GM23338 (cell line): ENCODE measurements around the gene FAM89A. TPM values are rescaled to one million over a fixed set of nuclear protein-coding genes. Genes with fewer than 3 reads are reported as not detected.

Experiments used
- ATAC-seq: fragments of 200-7000 bp; cut with Tn5 transposase; 3 replicates; pipeline ENCODE4 v1.9.1; 2020
- DNase-seq: peaks from one replicate; pipeline ENCODE4 v3.0.0-alpha.2; 2015; ENCODE audit warnings: low spot score
- H2AFZ ChIP-seq: fragments of 200-600 bp; sonication (generic); 2 replicates; pipeline ENCODE4 v1.8.0; 2016; ENCODE audit warnings: antibody characterized with exemption, mild to moderate bottlenecking, moderate library complexity
- H3F3A ChIP-seq: fragments of 200-600 bp; sonication (generic); replicated peaks from 2 replicates; pipeline ENCODE4 v1.8.0; 2017; ENCODE audit warnings: antibody characterized with exemption, mixed run types, low read depth
- H3K27ac ChIP-seq: fragments of 200-600 bp; sonication (generic); 2 replicates; pipeline ENCODE4 v1.6.1; 2016; ENCODE audit warnings: low read depth
- H3K27me3 ChIP-seq: fragments of 200-600 bp; sonication (generic); 2 replicates; pipeline ENCODE4 v1.8.0; 2016; ENCODE audit warnings: mild to moderate bottlenecking, mixed run types, moderate library complexity; ENCODE audit not compliant: insufficient read depth
- H3K36me3 ChIP-seq: fragments of 200-600 bp; sonication (generic); 2 replicates; pipeline ENCODE4 v1.8.0; 2016; ENCODE audit warnings: mild to moderate bottlenecking; ENCODE audit not compliant: insufficient read depth
- H3K4me1 ChIP-seq: fragments of 200-600 bp; sonication (generic); 2 replicates; pipeline ENCODE4 v1.8.0; 2016; ENCODE audit warnings: mild to moderate bottlenecking, moderate library complexity; ENCODE audit not compliant: insufficient read depth
- H3K4me2 ChIP-seq: fragments of 200-600 bp; sonication (generic); 2 replicates; pipeline ENCODE4 v1.7.1; 2017; ENCODE audit warnings: mixed run types
- H3K4me3 ChIP-seq: fragments of 200-600 bp; sonication (generic); 2 replicates; pipeline ENCODE4 v1.6.1; 2016; ENCODE audit warnings: mixed run types
- H3K79me2 ChIP-seq: fragments of 200-600 bp; sonication (generic); replicated peaks from 2 replicates; pipeline ENCODE4 v1.8.0; 2017; ENCODE audit warnings: mild to moderate bottlenecking; ENCODE audit not compliant: insufficient read depth
- H3K9me2 ChIP-seq: fragments of 200-600 bp; sonication (generic); 2 replicates; pipeline ENCODE4 v1.8.0; 2017; ENCODE audit not compliant: insufficient read depth
- H4K20me1 ChIP-seq: fragments of 200-600 bp; sonication (generic); replicated peaks from 2 replicates; pipeline ENCODE4 v1.8.0; 2017; ENCODE audit warnings: mild to moderate bottlenecking; ENCODE audit not compliant: insufficient read depth
- H3K27ac Mint-ChIP-seq: 2 replicates; pipeline ENCODE4 v1.8.0; 2020; ENCODE audit warnings: inconsistent platforms, mild to moderate bottlenecking, moderate library complexity, mixed read lengths
- H3K27me3 Mint-ChIP-seq: 3 replicates; pipeline ENCODE4 v1.8.0; 2022; ENCODE audit warnings: low read depth, mild to moderate bottlenecking, moderate library complexity, mixed read lengths, inconsistent platforms; ENCODE audit not compliant: insufficient read depth, poor library complexity
- H3K36me3 Mint-ChIP-seq: 3 replicates; pipeline ENCODE4 v1.8.0; 2021; ENCODE audit warnings: low read depth, mild to moderate bottlenecking, inconsistent platforms, moderate library complexity, mixed read lengths
- H3K4me1 Mint-ChIP-seq: 3 replicates; pipeline ENCODE4 v1.8.0; 2020; ENCODE audit warnings: mild to moderate bottlenecking, inconsistent platforms, mixed read lengths
- H3K4me3 Mint-ChIP-seq: 3 replicates; pipeline ENCODE4 v1.8.0; 2021; ENCODE audit warnings: moderate library complexity, mild to moderate bottlenecking, inconsistent platforms, mixed read lengths
- H3K9me3 Mint-ChIP-seq: 3 replicates; pipeline ENCODE4 v1.8.0; 2020; ENCODE audit warnings: moderate library complexity, mild to moderate bottlenecking, inconsistent platforms, mixed read lengths
- CREB1 ChIP-seq: fragments of 250-450 bp; sonication (Bioruptor Pico); IDR thresholded peaks from 2 replicates; pipeline ENCODE4 v1.5.0; 2020; ENCODE audit warnings: low read depth, mild to moderate bottlenecking, moderate library complexity
- EZH2 ChIP-seq: fragments of 200-600 bp; sonication (generic); IDR thresholded peaks from one replicate; pipeline ENCODE4 v1.8.0; 2017; ENCODE audit warnings: antibody characterized with exemption, mild to moderate bottlenecking, low read depth; ENCODE audit not compliant: unreplicated experiment
- EZH2phosphoT487 ChIP-seq: fragments of 200-600 bp; sonication (generic); IDR thresholded peaks from one replicate; pipeline ENCODE4 v1.8.1; 2018; ENCODE audit warnings: antibody characterized with exemption; ENCODE audit not compliant: unreplicated experiment
- JUNB ChIP-seq: IDR thresholded peaks from one replicate; pipeline ENCODE4 v1.6.1; 2016; ENCODE audit warnings: antibody characterized with exemption; ENCODE audit not compliant: unreplicated experiment
- NANOG ChIP-seq: IDR thresholded peaks from 2 replicates; pipeline ENCODE4 v1.6.1; 2016; ENCODE audit warnings: antibody characterized with exemption, borderline replicate concordance
- POLR2AphosphoS5 ChIP-seq: IDR thresholded peaks from 2 replicates; pipeline ENCODE4 v1.6.1; 2016; ENCODE audit warnings: antibody characterized with exemption, low read depth
- STAT1 ChIP-seq: IDR thresholded peaks from one replicate; pipeline ENCODE4 v1.6.1; 2016; ENCODE audit warnings: antibody characterized with exemption; ENCODE audit not compliant: unreplicated experiment
- ZNF114 ChIP-seq: fragments of 250-450 bp; sonication (Bioruptor Pico); IDR thresholded peaks from 2 replicates; pipeline ENCODE4 v1.5.0; 2020; ENCODE audit warnings: mild to moderate bottlenecking, moderate library complexity
- ZNF331 ChIP-seq: fragments of 250-450 bp; sonication (Bioruptor Pico); IDR thresholded peaks from 2 replicates; pipeline ENCODE4 v1.5.0; 2020; ENCODE audit warnings: low read depth, mild to moderate bottlenecking, moderate library complexity
- polyA plus RNA-seq: library from polyadenylated mRNA; unstranded; fragments of >200 nt; fragmentation: Nextera tagmentation; extraction: Ambion mirVana; gene quantifications from 2 replicates; pipeline ENCODE4 v1.2.1, GENCODE V29; 2016
- total RNA-seq: library from RNA; depleted of rRNA; stranded (reverse); fragments of >200 nt; shearing (Covaris generic); gene quantifications from 2 replicates; pipeline ENCODE4 v1.2.3, GENCODE V29; 2014
- TF ChIP-seq, protein P1 (sequence below): IDR thresholded peaks from one replicate; pipeline ENCODE4 v1.6.1; 2018; ENCODE audit warnings: antibody characterized with exemption; ENCODE audit not compliant: unreplicated experiment
- TF ChIP-seq, protein P2 (sequence below): fragments of 250-450 bp; sonication (Bioruptor Pico); IDR thresholded peaks from 2 replicates; pipeline ENCODE4 v1.5.0; 2020; ENCODE audit warnings: mild to moderate bottlenecking, moderate library complexity

Gene FAM89A
- total and polyA plus RNA-seq, 2 experiments from 2014 or later, result 3.2 to 3.8 TPM

DNA sequence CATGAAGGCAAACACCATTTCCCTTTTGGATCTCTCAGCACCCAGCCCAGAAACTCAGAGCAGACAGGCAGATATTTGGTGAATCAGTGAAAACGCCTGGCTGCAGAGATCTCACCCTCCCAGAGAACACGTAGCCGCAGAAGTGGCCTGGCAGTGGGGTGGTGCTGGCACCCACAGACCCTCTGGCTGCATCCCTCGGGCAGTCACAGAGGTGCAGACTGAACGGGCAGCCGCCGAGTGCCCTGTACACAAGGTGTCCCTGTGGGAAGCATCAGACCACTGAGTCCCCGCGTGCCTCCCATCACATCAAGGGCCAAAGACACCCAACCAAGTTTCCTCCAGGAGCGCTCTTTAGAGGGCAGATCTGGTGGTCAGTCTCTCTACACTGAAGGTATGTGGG, 12.1 kb downstream of the FAM89A start (continued):
- TF ChIP-seq, protein P1, sequence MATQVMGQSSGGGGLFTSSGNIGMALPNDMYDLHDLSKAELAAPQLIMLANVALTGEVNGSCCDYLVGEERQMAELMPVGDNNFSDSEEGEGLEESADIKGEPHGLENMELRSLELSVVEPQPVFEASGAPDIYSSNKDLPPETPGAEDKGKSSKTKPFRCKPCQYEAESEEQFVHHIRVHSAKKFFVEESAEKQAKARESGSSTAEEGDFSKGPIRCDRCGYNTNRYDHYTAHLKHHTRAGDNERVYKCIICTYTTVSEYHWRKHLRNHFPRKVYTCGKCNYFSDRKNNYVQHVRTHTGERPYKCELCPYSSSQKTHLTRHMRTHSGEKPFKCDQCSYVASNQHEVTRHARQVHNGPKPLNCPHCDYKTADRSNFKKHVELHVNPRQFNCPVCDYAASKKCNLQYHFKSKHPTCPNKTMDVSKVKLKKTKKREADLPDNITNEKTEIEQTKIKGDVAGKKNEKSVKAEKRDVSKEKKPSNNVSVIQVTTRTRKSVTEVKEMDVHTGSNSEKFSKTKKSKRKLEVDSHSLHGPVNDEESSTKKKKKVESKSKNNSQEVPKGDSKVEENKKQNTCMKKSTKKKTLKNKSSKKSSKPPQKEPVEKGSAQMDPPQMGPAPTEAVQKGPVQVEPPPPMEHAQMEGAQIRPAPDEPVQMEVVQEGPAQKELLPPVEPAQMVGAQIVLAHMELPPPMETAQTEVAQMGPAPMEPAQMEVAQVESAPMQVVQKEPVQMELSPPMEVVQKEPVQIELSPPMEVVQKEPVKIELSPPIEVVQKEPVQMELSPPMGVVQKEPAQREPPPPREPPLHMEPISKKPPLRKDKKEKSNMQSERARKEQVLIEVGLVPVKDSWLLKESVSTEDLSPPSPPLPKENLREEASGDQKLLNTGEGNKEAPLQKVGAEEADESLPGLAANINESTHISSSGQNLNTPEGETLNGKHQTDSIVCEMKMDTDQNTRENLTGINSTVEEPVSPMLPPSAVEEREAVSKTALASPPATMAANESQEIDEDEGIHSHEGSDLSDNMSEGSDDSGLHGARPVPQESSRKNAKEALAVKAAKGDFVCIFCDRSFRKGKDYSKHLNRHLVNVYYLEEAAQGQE, result no peak

DNA sequence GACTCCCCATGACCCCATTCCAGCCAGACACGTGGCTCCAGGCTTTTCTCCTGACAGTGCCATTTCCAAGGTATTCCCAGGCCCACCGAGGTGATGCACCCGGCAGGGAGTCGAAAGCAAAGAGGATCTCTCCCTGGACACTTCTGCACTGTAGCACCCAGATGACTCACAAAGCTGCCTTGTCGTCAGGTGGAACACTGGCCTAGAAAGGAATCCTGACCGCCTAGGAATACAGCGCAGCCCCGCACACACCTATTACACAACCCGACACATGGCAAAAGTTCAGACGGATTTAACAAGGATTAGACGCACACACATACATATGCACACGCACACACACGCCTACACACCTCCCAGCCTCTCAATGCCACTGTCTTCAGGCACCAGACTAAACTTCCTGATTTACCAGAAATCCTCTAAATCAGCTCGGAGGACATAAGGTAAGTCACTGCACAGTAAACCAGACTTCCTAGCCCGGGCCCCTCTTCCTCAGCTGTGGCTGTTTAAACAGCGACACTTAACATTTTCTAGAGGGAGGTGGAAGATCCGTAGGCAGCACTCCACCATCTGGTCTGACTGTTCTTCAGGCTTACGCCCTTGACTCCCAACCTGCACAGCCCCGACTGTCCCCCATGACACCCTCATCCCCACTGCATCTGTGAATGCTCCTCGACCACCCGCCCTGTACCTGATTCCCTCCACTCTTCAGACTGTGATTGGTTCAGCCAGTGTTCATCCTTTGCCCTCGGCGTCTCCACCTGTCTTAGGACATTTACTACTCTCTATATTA, 12.7 kb downstream of the FAM89A start:
- Mint-ChIP-seq H3K9me3 (no peaks in the 10 kb centered on the region), H3K27ac (no peak overlapping the region), H3K4me1 (peaks cover 8% of the 10 kb centered on the region), H3K27me3 (peaks cover 12% of the 10 kb centered on the region), H3K4me3 (no peak overlapping the region), H3K36me3 (no peaks in the 10 kb centered on the region)
- Histone ChIP-seq H3K79me2 (no peaks in the 10 kb centered on the region), H3K4me3 (no peak overlapping the region), H3K27me3 (no peaks in the 10 kb centered on the region), H3K36me3 (no peaks in the 10 kb centered on the region), H3K9me2 (no peaks in the 10 kb centered on the region), H4K20me1 (no peaks in the 10 kb centered on the region; the same call in 1 of the 2 replicates), H3K4me2 (no peak overlapping the region), H3K4me1 (no peaks in the 10 kb centered on the region), H3K27ac (no peak overlapping the region), H3F3A (no peaks in the 10 kb centered on the region), H2AFZ (no peak overlapping the region)
- ATAC-seq (no peak), DNase-seq (no peak)
- TF ChIP-seq, protein P1, result no peak
- TF ChIP-seq ZNF114 (CRISPR knock-in tag), result no peak
- no peak for TF ChIP-seq NANOG
- TF ChIP-seq STAT1, result no peak
- TF ChIP-seq ZNF331 (CRISPR knock-in tag), result no peak
- TF ChIP-seq EZH2phosphoT487, result no peak
- TF ChIP-seq CREB1 (CRISPR knock-in tag), result no peak
- no peak for TF ChIP-seq POLR2AphosphoS5
- TF ChIP-seq JUNB, result no peak
- TF ChIP-seq, protein P2, sequence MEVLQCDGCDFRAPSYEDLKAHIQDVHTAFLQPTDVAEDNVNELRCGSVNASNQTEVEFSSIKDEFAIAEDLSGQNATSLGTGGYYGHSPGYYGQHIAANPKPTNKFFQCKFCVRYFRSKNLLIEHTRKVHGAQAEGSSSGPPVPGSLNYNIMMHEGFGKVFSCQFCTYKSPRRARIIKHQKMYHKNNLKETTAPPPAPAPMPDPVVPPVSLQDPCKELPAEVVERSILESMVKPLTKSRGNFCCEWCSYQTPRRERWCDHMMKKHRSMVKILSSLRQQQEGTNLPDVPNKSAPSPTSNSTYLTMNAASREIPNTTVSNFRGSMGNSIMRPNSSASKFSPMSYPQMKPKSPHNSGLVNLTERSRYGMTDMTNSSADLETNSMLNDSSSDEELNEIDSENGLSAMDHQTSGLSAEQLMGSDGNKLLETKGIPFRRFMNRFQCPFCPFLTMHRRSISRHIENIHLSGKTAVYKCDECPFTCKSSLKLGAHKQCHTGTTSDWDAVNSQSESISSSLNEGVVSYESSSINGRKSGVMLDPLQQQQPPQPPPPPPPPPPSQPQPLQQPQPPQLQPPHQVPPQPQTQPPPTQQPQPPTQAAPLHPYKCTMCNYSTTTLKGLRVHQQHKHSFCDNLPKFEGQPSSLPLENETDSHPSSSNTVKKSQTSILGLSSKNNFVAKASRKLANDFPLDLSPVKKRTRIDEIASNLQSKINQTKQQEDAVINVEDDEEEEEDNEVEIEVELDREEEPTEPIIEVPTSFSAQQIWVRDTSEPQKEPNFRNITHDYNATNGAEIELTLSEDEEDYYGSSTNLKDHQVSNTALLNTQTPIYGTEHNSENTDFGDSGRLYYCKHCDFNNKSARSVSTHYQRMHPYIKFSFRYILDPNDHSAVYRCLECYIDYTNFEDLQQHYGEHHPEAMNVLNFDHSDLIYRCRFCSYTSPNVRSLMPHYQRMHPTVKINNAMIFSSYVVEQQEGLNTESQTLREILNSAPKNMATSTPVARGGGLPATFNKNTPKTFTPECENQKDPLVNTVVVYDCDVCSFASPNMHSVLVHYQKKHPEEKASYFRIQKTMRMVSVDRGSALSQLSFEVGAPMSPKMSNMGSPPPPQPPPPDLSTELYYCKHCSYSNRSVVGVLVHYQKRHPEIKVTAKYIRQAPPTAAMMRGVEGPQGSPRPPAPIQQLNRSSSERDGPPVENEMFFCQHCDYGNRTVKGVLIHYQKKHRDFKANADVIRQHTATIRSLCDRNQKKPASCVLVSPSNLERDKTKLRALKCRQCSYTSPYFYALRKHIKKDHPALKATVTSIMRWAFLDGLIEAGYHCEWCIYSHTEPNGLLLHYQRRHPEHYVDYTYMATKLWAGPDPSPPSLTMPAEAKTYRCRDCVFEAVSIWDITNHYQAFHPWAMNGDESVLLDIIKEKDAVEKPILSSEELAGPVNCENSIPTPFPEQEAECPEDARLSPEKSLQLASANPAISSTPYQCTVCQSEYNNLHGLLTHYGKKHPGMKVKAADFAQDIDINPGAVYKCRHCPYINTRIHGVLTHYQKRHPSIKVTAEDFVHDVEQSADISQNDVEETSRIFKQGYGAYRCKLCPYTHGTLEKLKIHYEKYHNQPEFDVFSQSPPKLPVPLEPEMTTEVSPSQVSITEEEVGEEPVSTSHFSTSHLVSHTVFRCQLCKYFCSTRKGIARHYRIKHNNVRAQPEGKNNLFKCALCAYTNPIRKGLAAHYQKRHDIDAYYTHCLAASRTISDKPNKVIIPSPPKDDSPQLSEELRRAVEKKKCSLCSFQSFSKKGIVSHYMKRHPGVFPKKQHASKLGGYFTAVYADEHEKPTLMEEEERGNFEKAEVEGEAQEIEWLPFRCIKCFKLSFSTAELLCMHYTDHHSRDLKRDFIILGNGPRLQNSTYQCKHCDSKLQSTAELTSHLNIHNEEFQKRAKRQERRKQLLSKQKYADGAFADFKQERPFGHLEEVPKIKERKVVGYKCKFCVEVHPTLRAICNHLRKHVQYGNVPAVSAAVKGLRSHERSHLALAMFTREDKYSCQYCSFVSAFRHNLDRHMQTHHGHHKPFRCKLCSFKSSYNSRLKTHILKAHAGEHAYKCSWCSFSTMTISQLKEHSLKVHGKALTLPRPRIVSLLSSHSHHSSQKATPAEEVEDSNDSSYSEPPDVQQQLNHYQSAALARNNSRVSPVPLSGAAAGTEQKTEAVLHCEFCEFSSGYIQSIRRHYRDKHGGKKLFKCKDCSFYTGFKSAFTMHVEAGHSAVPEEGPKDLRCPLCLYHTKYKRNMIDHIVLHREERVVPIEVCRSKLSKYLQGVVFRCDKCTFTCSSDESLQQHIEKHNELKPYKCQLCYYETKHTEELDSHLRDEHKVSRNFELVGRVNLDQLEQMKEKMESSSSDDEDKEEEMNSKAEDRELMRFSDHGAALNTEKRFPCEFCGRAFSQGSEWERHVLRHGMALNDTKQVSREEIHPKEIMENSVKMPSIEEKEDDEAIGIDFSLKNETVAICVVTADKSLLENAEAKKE (CRISPR knock-in tag), result no peak
- TF ChIP-seq EZH2, result no peak
